HEK293 (cell line): ENCODE measurements around the gene MAPK8IP3.

Experiments
- CTCF ChIA-PET: fragments of 350-600 bp; formaldehyde crosslinking; extraction: SDS; loops from one replicate; lab custom pipeline; 2021; ENCODE audit warnings: antibody characterized with exemption; lab: Yijun Ruan, JAX
- POLR2A ChIA-PET: fragments of 300-600 bp; formaldehyde crosslinking; extraction: SDS; loops from one replicate; lab custom pipeline; 2020; ENCODE audit warnings: antibody characterized with exemption, inconsistent platforms; lab: Yijun Ruan, JAX
- H3K27ac ChIP-seq: fragments of 200-500 bp; sonication (Bioruptor generic); 2 replicates; pipeline ENCODE4 v1.5.1; 2014; ENCODE audit warnings: low read depth, low read length, control low read depth, inconsistent platforms; ENCODE audit errors: extremely low read depth
- H3K36me3 ChIP-seq, 2 experiments: fragments of 200-500 bp in 1 of 2; sonication (Bioruptor generic) in 1 of 2; 1 replicate in 1 of 2; 2 replicates in 1 of 2; pipeline ENCODE4 v1.5.1; 2014 to 2017; ENCODE audit warnings: inconsistent platforms in 2 of 2, low read length in 2 of 2; ENCODE audit not compliant: control insufficient read depth in 2 of 2, insufficient read depth in 1 of 2
- H3K4me1 ChIP-seq: fragments of 200-500 bp; sonication (Bioruptor generic); 2 replicates; pipeline ENCODE4 v1.5.1; 2014; ENCODE audit warnings: mild to moderate bottlenecking, low read length, inconsistent platforms; ENCODE audit not compliant: control insufficient read depth, insufficient read depth
- H3K4me3 ChIP-seq: 2 replicates; pipeline ENCODE4 v1.5.1; 2011; ENCODE audit warnings: low read depth, mild to moderate bottlenecking, control low read depth, low read length, moderate library complexity
- H3K9me3 ChIP-seq: fragments of 200-500 bp; sonication (Bioruptor generic); 2 replicates; pipeline ENCODE4 v1.5.1; 2014; ENCODE audit warnings: low read depth, low read length, inconsistent platforms; ENCODE audit not compliant: control insufficient read depth, insufficient read depth
- BCL11B ChIP-seq: fragments of 450-650 bp; formaldehyde crosslinking; IDR thresholded peaks from 2 replicates; pipeline ENCODE4 v1.5.1; 2016; ENCODE audit warnings: low read depth, missing biosample characterization, missing genetic modification characterization
- GLIS1 ChIP-seq: fragments of 450-650 bp; formaldehyde crosslinking; IDR thresholded peaks from 2 replicates; pipeline ENCODE4 v1.5.1; 2016; ENCODE audit warnings: missing biosample characterization, missing genetic modification characterization
- KLF10 ChIP-seq: fragments of 450-650 bp; IDR thresholded peaks from 2 replicates; pipeline ENCODE4 v1.5.1; 2018; ENCODE audit warnings: missing biosample characterization, mild to moderate bottlenecking, missing genetic modification characterization
- KLF16 ChIP-seq: fragments of 450-650 bp; formaldehyde crosslinking; IDR thresholded peaks from 2 replicates; pipeline ENCODE4 v1.5.1; 2017; ENCODE audit warnings: missing biosample characterization, missing genetic modification characterization
- PRDM2 ChIP-seq: fragments of 450-650 bp; formaldehyde crosslinking; IDR thresholded peaks from 2 replicates; pipeline ENCODE4 v1.5.1; 2016; ENCODE audit warnings: missing biosample characterization, missing genetic modification characterization, borderline replicate concordance
- SALL2 ChIP-seq: fragments of 450-650 bp; formaldehyde crosslinking; IDR thresholded peaks from 2 replicates; pipeline ENCODE4 v1.5.0; 2017; ENCODE audit warnings: missing biosample characterization, mild to moderate bottlenecking, missing genetic modification characterization, borderline replicate concordance
- SCRT1 ChIP-seq: fragments of 450-650 bp; formaldehyde crosslinking; IDR thresholded peaks from 2 replicates; pipeline ENCODE4 v1.5.1; 2016; ENCODE audit warnings: missing biosample characterization, missing genetic modification characterization, borderline replicate concordance
- TRIM28 ChIP-seq: IDR thresholded peaks from 2 replicates; pipeline ENCODE4 v1.6.1; 2011; ENCODE audit warnings: low read length, control low read depth, borderline replicate concordance
- ZIC2 ChIP-seq: fragments of 450-650 bp; formaldehyde crosslinking; IDR thresholded peaks from 2 replicates; pipeline ENCODE4 v1.5.1; 2016; ENCODE audit warnings: missing biosample characterization, missing genetic modification characterization
- ZNF174 ChIP-seq: fragments of 450-650 bp; formaldehyde crosslinking; IDR thresholded peaks from 2 replicates; pipeline ENCODE4 v1.5.0; 2017; ENCODE audit warnings: missing biosample characterization, mild to moderate bottlenecking, missing genetic modification characterization
- ZNF223 ChIP-seq: fragments of 450-650 bp; formaldehyde crosslinking; IDR thresholded peaks from 2 replicates; pipeline ENCODE4 v1.5.1; 2016; ENCODE audit warnings: missing biosample characterization, missing genetic modification characterization
- ZNF423 ChIP-seq: fragments of 450-650 bp; formaldehyde crosslinking; IDR thresholded peaks from 2 replicates; pipeline ENCODE4 v1.5.1; 2016; ENCODE audit warnings: missing biosample characterization, missing genetic modification characterization
- ZNF501 ChIP-seq: fragments of 450-650 bp; formaldehyde crosslinking; IDR thresholded peaks from 2 replicates; pipeline ENCODE4 v1.5.1; 2016; ENCODE audit warnings: missing biosample characterization, missing genetic modification characterization
- ZNF600 ChIP-seq: fragments of 450-650 bp; formaldehyde crosslinking; IDR thresholded peaks from 2 replicates; pipeline ENCODE4 v1.5.1; 2016; ENCODE audit warnings: missing biosample characterization, missing genetic modification characterization
- ZNF629 ChIP-seq: fragments of 450-650 bp; formaldehyde crosslinking; IDR thresholded peaks from 2 replicates; pipeline ENCODE4 v1.5.1; 2017; ENCODE audit warnings: missing biosample characterization, missing genetic modification characterization
- ZNF837 ChIP-seq: fragments of 450-650 bp; formaldehyde crosslinking; IDR thresholded peaks from 2 replicates; pipeline ENCODE4 v1.5.1; 2016; ENCODE audit warnings: missing biosample characterization, missing genetic modification characterization
- TF ChIP-seq, protein P1 (sequence below): fragments of 450-650 bp; formaldehyde crosslinking; IDR thresholded peaks from 2 replicates; pipeline ENCODE4 v1.5.1; 2016; ENCODE audit warnings: missing biosample characterization, missing genetic modification characterization

The MAPK8IP3 gene

DNA sequence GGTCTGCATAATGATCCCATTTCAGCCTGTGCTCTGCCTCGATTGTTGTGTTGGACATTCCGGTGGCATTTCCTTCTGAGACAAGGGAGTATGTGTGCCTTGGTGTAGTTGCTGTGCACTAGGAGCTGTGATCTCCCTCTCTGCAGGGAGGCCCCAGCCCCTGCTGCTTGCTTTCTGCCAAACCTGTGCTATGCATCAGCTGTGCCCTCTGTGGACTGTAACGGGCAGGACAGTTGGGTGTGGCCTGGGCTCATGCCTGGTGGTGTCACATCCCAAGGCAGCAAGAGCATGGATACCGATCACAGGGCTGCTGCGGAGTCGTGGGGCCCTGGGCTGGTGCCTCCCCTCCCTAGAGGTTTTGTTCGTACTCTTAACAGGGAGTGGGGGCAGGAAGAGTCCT lies 31.7 kb upstream of the MAPK8IP3 start:
- Histone ChIP-seq H3K4me3 (no peak overlapping the region), H3K27ac (no peak overlapping the region), H3K4me1 (no peaks in the 10 kb centered on the region; the same call in 1 of the 2 replicates), H3K9me3 (no peaks in the 10 kb centered on the region), H3K36me3 (peaks cover 0 to 71% of the 10 kb centered on the region in 2 experiments; a peak in 2 of 3 replicates)
- TF ChIP-seq ZNF423: no peak
- no peak for TF ChIP-seq TRIM28
- peak; percentile 34; the same call in 1 of the 2 replicates for TF ChIP-seq ZIC2 (tag by site-specific recombination)
- TF ChIP-seq KLF16 (tag by site-specific recombination): no peak
- TF ChIP-seq ZNF600 (tag by site-specific recombination): peak; percentile 33; the same call in 1 of the 2 replicates
- POLR2A ChIA-PET: interaction anchor here (0.5 kb wide), 1 partner anchor 24 kb away, joined by 6 read pairs; no protein-coding TSS in a partner anchor
- CTCF ChIA-PET: interaction anchor here (0.5 kb wide), 1 partner anchor 147 kb away, joined by 3 read pairs; no protein-coding TSS in a partner anchor

DNA sequence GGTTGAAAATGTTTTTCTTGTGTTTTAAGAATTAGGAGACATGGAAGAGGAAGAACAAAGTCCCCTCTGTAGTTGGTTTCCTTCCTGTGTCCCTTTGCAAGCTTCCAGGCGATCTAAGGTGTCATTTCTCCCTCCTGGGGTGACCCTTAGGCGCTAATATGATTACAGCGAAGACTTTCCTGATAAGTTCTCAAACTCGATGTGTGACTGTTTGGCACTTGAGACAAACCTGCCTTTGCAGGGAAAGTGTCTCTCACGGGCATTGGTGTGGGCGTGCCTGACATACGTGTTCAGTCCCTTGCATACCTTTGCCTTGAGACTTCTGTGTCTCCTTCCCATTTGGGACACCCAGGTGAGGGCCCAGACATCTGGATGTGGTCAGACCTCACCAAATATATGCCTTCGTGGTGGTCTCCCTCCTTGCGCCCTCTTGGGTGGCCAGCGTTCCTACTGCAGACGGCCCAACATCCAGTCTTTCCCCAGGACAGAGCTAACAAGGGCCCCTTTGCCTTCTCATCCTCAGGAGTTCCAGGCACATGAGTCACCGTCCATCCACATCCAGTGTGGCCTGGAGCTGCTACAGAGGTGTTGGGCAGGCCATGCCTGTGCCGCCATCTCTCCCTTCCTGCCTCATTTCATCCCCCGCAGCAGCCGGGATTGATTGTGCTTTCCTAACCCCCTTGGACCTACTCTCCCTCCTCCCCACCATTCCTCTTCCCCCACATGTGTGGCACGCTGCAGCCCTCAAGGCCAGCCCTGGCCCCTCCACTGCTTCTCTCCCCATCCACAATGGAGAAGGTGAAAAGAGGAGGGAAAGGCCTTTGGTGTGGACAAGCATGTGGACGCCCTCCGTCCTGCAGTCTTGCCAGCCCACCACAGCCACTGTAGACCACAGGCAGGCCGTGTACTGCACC lies 31.0 kb upstream of the MAPK8IP3 start:
- H3K27ac ChIP-seq: no peak overlapping the region
- H3K9me3 ChIP-seq: no peaks in the 10 kb centered on the region
- CTCF ChIA-PET: interaction anchor here (1.0 kb wide), 1 partner anchor 31 kb away, joined by 4 read pairs; the partner anchor contains the start of gene MAPK8IP3
- H3K36me3 ChIP-seq: peaks cover 0 to 64% of the 10 kb centered on the region in 2 experiments; a peak in 2 of 3 replicates
- POLR2A ChIA-PET: interaction anchor here (0.9 kb wide), 1 partner anchor 31 kb away, joined by 4 read pairs; the partner anchor contains the start of gene MAPK8IP3
- H3K4me3 ChIP-seq: no peak overlapping the region
- no peaks in the 10 kb centered on the region; the same call in 1 of the 2 replicates for H3K4me1 ChIP-seq
- no peak for TF ChIP-seq BCL11B (tag by site-specific recombination)
- no peak for TF ChIP-seq GLIS1 (tag by site-specific recombination)
- no peak for TF ChIP-seq ZNF629
- no peak for TF ChIP-seq ZNF174
- no peak for TF ChIP-seq ZNF223 (tag by site-specific recombination)
- no peak for TF ChIP-seq ZNF501
- TF ChIP-seq SCRT1 (tag by site-specific recombination): no peak
- TF ChIP-seq ZNF837 (tag by site-specific recombination): no peak
- no peak for TF ChIP-seq PRDM2 (tag by site-specific recombination)
- no peak for TF ChIP-seq SALL2 (tag by site-specific recombination)
- TF ChIP-seq, protein P1, sequence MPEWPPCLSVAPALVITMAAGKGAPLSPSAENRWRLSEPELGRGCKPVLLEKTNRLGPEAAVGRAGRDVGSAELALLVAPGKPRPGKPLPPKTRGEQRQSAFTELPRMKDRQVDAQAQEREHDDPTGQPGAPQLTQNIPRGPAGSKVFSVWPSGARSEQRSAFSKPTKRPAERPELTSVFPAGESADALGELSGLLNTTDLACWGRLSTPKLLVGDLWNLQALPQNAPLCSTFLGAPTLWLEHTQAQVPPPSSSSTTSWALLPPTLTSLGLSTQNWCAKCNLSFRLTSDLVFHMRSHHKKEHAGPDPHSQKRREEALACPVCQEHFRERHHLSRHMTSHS (tag by site-specific recombination): no peak
- TF ChIP-seq KLF10 (tag by site-specific recombination): no peak
